GM19463 (cell line): Measurements from ENCODE around the gene P2RX7.

Experiments
- ATAC-seq: cut with Tn5 transposase; IDR thresholded peaks from one replicate; pipeline ENCODE4 v1.9.1; 2021; ENCODE audit warnings: mild to moderate bottlenecking, moderate library complexity; ENCODE audit not compliant: unreplicated experiment

The P2RX7 gene

DNA sequence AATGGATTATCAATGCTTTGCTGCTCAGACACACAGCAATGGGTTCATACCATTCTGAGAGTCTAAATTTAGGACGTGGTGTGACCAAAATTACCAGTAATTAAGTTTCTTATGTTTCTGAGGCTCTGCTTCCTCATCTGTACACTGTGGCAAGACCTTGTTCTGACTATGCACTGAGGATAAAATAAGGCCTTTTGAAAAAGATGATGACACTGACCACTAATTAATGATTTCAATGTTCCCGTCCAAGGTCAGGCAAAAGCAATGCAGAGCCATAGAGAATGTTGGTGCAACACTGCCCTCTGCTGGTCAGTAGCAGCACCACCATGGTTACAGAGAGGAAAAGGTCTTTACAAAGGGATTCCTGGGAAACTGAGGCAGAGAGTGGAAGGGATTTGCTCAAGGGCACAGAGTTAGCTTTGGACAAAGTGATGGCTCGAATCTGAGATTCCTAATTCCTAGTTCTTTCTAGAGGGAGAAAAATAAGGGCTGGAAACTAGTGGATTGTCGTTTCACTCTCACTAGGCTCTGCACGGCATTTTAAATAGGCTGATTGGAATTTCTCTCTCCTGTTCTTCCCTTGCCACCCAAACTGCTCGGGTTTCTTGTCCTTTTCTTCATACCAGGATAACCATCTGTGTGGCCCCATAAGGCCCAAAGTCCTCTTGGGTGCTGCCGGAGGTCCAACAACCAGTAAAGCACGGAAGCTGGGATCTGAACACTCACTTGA lies 22.3 kb upstream of the P2RX7 start:
- peak; percentile 73 for ATAC-seq

DNA sequence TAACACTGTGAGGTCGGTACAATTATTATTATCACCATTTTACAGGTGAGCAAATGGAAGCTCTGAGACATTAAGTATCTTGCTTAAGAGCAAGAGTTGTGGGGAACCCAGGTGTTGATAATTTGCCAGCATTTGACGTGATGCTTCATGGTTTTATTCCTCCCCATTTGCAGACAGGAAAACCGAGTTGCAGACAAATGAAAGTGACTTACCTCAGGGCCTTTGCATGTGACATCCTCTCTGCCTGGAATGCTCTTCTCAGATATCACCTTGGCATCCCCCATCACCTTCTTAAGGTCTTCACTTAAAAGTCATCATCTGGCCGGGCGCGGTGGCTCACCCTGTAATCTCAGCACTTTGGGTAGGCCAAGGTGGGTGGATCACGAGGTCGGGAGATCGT lies 21.0 kb upstream of the P2RX7 start:
- no peak for ATAC-seq

DNA sequence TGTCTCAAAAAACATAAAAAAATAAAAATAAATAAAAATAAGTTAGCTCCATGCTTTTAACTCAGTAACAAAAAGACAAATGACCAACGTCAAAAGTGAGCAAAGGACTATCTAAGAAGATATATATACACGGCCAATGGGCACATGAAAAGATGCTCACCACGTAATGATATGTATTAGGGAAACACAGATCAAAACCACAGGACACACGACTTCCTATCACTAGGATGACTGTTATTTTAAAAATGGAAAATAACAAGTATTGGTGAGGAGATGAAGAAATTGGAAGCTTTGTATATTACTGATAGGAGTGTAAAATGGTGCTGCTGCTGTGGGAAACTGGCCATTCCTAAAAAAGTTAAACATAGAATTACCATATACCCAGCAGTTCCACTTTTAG lies 20.2 kb upstream of the P2RX7 start:
- ATAC-seq: no peak

DNA sequence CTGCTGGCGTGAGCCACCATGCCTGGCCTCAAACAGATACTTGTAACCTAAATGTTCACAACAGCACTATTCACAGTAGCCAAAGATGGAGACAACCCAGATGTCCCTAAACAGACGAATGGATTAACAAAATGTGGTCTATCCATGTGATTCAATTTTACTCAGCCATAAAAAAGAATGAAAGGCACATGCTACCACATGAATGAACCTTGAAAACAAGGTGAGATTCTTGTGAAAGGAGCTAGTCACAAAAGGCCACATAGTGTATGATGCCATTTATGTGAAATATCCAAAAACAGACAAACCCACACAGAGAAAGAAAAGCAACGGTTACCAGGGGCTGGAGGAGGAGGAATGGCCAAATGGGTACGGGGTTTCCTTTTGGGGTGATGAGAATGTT lies 19.6 kb upstream of the P2RX7 start:
- ATAC-seq: no peak

DNA sequence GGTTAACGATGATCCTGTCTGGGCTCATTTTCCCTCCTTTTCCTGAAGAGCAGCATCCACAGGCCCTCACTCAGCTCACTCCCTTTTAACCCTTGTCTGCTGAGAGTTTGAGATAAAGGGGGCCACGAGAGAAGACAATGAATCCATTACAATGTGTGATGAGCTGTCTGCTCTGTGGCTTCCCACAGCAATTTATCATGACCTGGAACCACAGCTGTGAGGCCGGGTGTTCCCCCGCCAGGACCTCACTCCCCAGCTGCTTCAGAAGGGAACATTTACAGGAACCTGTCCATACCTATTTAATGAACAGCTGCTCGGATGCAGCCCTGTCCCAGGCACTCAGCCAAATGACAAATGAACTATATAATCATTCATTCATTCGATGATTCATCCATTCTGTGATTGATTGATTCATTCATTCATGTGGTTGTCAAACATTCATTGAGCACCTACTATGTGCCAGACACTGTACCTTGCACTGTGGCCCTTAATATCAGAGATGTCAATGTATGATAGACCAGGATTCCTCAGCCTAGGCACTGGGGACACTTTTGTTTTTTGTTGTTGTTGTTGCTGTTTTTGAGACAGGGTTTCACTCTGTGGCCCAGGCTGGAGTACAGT lies 18.5 kb upstream of the P2RX7 start:
- ATAC-seq: no peak

DNA sequence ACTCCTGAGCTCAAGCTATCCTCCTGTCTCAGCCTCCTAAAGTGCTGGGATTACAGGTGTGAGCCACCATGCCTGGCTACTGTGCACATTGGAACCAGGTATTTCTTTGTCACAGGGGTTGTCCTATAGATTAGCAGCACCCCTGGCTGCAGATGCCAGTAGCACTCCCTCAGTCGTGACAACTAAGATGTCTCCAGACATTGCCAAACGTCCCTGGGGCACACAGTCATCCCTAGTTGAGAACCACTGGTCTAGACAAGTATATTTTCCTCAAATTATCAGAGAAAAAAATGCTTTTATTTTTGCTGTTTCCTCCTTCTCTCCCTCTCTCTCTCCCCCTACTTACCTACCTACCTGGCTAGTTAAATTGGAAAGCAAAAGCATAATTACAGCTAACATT lies 17.9 kb upstream of the P2RX7 start:
- ATAC-seq: no peak

DNA sequence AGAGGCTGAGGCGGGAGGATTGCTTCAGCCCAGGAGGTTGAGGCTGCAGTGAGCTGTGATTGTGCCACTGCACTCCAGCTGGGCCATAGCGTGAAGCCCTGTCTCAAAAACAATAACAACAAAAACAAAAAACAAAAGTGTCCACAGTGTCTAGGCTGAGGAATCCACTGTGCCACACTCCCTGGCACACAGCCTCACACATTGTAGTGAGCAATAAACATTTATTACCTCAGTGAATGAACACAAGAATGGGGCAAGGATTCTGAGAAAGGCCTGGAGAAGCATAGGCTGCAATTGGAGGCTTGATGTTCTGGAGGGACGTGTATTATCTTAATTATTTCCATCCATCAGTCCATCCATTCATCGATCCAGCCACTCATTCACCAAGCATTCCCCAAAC lies 17.1 kb upstream of the P2RX7 start:
- no peak for ATAC-seq

DNA sequence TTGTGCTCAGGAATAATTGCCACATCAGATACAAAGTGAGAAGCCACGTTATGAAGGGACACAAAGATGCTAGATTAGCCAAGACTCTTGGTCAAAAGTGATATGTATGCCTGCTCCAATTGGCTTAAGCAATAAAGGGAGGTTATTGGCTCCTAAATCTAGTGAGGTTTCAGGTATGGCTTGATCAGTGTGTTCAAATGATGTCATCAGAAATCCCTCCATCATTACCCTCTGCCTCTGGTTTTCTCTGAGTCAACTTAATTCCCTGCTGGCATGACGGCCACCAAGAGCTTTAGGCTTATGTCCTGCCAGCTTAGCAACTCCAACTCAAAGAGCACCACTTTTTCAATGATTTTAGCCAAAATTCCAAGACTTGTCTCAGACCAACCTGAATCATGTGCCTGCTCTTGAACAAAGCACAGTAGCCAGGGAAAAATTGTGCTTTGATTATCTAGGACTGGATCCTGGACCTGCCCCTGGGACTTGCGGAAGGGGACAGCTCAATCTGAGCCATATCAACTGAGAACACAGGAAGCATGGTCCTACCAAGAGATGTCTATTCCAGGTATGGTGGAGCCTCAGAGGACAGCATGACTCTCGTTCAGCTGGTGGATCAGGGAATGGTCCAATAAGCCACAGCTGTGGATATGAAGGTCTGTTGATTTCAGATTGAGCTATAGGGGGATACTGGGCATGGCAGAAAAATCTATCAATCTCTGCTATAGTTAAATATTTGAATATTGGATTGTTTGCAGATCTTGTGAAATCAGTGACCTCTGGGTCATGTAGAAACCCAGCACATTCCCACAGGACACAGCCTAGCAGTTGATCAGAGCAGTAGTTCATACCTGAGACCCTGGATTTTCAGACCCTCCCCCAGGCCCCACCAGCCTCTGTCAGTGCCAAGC lies 16.1 kb upstream of the P2RX7 start:
- no peak for ATAC-seq

DNA sequence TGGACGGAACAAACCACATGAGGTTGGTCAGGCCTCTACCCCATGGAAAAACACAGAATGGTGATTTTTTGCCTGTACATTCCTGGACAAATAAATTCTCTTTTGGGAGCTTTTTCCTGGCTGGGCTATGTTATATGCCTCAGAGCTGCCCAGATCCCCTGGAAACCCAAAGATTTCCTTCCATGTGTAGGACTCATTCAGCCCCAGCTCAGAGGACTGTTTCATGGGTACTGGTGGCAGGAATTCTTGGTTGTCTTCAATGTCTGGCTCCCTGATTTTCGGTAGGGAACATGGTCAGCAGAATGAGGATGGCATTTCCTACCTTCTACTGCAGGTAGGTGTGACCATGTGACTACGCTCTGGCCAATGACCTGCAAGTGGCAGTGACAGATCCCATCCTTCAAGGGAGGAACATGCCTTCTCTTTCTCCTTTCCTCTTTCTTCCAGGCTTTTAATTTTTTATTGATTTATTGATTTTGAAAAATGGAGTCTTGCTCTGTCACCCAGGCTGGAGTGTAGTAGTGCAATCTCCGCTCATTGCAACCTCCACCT lies 15.4 kb upstream of the P2RX7 start:
- no peak for ATAC-seq

DNA sequence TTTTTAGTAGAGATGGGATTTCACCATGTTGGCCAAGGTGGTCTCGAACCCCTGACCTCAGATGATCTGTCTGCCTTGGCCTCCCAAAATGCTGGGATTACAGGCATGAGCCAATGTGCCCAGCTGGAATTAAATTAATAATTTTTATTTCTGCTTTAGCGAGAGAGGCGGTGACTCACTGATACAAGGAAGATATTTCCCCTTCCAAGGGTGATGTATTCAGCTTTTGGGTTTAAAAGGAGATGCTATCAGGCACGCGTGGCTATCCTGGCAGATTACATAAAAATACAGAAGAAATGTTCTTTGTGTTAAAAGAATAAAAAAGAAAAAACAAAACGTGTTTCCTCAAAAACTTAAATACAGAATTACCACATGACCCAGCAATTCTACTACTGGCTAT lies 12.4 kb upstream of the P2RX7 start:
- no peak for ATAC-seq

DNA sequence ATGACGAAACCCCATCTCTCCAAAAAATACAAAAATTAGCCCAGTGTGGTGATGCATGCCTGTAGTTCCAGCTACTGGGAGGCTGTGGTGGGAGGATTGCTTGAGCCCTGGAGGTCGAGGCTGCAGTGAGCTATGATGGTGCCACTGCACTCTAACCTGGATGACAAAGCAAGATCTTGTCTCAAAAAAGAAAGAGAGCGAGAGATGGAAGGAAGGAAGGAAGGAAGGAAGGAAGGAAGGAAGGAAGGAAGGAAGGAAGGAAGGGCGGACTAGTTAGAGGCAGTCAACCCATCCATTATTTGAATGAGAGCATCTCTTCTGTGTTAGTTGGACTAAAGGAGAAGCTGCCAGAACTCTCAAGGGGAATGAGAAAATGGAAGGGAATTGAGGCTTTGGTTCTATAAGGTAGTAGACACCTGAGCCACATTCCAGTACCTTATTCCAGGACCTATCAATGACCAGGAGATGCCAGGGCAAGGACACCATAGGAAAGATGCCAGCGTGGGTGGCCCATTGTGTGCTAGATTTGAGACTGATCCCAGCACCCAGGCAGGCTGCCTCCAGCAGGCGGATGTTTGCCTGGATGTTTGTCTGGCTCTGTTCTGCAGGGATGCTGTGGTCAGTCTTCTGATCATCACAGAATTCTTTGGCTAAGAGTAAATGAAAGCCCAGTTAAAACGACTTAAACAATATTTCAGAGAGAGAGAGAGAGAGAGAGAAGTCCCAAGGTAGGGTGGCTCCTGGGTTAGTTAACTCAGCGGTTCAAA lies 11.5 kb upstream of the P2RX7 start:
- ATAC-seq: no peak

DNA sequence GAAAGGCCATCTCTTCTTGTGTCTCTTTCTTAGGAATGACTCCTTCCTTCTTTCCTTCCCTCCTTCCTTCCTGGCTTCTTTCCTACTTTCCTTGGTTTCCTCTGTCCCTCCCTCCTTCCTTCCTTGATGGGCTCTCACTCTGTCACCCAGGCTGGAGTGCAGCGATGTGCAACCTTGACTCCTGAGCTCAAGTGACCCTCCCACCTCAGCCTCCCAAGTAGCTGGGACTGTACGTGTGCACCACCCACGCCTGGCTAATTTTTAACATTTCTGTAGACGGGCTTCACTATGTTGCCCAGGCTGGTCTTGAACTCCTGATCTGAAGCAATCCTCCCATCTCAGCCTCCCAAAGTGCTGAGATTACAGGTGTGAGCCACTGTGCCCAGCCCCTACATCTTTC lies 10.9 kb upstream of the P2RX7 start:
- no peak for ATAC-seq

DNA sequence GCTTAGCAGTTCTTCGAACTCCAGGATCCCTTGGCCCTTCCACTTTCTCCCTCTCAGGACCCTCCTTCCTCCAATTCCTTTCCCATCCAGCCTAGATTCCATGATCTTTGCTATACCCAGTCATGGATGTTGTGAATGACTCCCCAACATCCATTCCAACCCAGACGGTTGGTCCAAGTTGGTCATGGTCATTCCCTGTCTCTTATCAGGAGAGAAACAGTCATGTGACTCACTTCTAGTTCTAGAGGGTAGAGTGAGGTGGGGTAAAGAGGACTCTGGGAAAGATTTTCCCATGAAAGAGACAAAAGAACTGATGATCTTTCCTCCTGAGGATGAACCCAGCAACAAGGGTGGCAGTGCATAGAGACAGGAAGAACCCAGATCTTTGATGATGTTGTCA lies 9.2 kb upstream of the P2RX7 start:
- ATAC-seq: no peak

DNA sequence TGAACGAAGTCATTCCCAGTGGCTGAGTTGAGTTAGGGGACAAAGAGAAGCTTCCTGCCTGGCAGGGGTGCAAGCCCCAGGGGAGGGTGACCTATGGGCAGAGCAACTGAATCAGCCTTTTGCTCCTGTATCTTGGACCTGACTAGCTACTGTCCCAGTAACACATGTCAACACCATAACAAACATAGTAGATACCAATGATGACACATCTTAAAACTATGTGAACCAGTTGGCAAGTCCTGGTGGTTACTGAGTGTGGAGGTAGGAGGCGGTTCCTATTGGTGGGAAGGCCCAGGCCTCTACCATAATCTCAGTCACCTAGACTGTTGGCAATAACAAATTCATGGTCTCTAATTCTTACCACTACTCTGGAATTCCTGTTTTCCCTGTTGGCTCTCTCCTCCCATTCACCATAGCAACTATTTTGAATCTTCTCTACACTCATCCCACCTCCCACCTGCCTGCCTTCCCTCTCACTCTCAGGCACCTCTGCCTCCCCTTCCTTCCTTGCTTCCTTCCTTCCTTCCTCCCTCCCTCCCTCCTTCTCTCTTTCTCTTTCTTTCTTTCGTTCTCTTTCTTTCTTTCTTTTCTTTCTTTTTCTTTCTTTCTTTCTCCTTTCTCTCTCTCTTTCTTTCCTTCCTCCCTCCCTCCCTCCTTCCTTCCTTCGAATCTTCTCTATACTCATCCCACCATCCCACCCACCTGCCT lies 8.1 kb upstream of the P2RX7 start:
- ATAC-seq: no peak

DNA sequence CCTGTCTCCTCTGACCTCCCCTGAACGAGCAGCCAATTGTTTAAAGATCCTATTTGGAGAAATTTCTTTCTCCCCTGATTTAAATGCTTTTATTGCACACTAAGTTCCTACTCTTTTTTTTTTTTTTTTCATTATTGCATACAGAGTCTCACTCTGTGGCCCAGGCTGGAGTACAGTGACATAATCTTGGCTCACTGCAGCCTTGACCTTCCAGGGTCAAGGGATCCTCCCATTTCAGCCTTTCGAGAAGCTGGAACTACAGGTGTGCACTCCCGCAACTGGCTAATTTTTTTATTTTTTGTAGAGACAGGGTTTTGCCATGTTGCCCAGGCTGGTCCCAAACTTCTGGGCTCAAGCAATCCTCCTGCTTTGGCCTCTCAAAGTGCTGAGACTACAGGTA lies 5.2 kb upstream of the P2RX7 start:
- no peak for ATAC-seq

DNA sequence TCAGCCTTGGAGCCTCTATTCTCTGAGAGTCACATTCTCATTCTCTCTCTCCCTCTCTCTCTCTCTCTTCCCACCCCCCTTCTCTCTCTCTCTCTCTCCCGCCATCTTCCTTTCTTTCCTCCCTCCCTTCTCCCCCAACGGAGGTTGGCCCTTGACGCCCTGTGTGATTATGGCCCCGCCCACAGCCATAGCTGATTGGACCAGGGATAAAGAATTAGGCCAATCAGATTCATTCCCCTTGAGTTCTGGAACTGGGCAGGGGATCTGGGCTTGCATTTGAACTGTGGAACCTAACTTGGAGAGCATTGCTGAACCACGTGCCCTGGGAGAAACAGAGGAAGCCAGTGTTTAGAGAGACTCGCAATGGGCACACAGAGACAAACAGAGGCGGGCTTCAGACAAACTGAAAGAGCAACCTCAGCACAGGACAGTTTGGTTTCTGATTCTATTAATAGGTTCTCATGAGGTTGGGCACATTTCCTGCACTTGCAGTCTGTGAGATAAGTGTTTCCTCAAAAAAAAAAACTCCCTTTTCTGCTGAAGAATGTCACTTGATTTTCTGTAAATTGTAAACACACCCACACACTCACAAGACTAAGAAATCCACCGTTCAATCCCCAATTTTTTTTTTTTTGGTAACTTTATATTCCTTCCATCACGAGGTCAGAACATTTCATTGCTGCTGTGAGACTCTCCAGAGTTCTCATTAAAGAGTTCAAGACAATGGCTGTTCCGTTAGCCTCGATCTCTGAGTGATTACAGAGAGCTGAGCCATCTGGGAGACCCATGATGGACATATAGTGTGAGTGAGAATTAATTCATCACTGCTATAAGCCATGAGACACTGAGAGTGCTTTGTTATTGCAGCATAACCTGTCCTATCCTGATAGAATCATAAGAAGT lies 3.5 kb upstream of the P2RX7 start:
- ATAC-seq: peak; percentile 67

DNA sequence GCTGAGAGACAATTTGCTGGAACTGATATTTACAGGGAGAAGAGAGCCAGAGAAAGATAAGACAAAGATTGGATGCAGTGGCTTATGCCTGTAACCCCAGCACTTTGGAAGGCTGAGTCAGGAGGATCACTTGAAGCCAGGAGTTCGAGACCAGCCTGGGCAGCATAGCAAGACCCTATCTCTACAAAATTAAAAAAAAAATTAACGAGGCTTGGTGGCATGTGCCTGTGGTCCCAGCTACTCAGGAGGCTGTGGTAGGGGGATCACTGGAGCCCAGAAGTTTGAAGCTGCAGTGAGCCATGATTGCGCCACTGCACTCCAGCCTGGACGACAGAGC lies 2.9 kb upstream of the P2RX7 start:
- ATAC-seq: no peak

DNA sequence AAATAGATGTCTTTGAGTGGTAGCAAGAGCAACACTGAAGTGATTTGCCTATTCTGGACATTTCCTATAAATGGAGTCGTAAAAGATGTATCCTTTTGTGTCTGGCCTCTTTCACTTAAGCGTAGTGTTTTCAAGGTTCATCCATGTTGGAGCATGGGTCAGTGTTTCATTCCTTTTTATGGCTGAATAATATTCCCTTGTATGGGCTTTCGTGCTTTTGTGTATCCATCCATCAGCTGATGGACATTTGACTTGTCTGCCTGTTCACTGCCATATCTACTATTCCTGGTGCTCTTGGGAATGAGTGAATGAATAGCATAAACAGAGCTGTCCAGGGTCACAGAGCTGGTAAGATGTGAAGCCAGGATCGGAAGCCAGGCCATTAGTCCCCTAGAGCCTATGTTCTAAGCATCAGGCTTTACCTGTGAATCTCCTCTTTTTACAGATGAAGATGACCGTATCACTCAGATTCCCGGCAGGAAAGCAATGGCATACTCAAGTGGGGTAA lies 1.8 kb upstream of the P2RX7 start:
- no peak for ATAC-seq

DNA sequence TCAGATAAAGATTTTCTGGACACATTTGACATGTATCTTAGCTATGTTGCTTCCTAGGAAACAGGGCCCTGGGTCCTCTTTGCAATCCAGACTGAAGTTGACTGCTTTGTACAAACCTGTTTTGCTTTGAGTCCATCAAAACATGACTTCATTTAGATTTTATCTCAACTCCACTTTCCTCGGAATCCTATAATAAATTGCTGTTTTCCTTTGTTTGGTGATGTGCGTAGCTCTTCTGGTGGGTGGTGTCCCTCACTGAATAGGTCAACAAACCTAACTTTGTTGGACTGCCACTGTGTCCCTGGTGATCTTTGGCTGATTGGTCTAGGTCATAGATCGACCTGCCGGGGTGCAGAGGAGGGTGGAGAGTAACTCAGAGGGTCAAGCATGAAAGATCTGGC lies 735 bp upstream of the P2RX7 start:
- ATAC-seq: no peak
